Astrocyte (in vitro differentiated cells and primary cell): ENCODE data around the gene LCE3C.

Experiments
- EZH2 ChIP-seq: IDR thresholded peaks from 2 replicates; pipeline ENCODE4 v1.6.1; 2012; ENCODE audit warnings: mild to moderate bottlenecking, low read length, inconsistent platforms; ENCODE audit not compliant: insufficient read depth
- TF ChIP-seq, protein P1 (sequence below): IDR thresholded peaks from 2 replicates; pipeline ENCODE4 v1.5.1; 2011; ENCODE audit warnings: low read depth, mild to moderate bottlenecking, inconsistent platforms, low read length, moderate library complexity; ENCODE audit not compliant: insufficient read depth

DNA sequence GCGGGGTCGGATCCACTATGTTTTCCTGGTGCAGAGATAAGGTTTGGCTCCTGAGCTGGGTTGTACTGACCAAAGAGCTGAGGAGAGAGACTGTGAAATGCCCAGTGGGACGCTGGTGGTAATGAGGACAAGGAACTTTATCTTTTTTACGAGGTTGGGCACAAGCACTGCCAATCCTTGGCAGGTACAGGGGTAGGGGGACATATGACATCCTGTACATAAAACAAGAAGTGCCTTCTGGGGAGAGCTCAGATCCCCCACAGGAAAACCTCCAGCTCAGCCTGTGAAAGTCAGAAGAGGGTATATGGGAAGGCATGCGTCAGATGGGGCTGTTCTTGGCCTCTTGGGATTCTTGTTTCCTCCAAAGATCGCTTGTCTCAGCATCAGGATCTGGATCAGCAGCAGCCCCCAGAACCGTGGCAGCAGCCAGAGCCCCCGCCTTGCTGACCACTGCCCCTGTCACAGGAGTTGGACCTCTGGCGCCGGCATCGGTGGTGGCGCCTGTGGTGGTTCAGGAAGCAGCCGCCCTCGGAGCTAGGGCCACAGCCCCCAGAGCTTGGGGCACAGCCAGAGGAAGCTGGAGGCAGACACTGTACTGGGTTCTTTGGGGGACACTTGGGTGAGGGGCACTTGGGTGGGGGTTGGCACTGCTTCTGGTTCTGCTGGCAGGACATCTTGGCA lies 34.4 kb upstream of the LCE3C start:
- TF ChIP-seq, protein P1, sequence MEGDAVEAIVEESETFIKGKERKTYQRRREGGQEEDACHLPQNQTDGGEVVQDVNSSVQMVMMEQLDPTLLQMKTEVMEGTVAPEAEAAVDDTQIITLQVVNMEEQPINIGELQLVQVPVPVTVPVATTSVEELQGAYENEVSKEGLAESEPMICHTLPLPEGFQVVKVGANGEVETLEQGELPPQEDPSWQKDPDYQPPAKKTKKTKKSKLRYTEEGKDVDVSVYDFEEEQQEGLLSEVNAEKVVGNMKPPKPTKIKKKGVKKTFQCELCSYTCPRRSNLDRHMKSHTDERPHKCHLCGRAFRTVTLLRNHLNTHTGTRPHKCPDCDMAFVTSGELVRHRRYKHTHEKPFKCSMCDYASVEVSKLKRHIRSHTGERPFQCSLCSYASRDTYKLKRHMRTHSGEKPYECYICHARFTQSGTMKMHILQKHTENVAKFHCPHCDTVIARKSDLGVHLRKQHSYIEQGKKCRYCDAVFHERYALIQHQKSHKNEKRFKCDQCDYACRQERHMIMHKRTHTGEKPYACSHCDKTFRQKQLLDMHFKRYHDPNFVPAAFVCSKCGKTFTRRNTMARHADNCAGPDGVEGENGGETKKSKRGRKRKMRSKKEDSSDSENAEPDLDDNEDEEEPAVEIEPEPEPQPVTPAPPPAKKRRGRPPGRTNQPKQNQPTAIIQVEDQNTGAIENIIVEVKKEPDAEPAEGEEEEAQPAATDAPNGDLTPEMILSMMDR, result no peak
- no peak for TF ChIP-seq EZH2
